ENCODE data around the gene EHMT1. TPM values are rescaled to one million over a fixed set of nuclear protein-coding genes. Genes with fewer than 3 reads are reported as not detected.

EHMT1 gene
- total and polyA plus RNA-seq, 2 experiments from 2014 or later, result 162 to 177 TPM

GRCh38 chr9:137759117-137759516 lies 140.3 kb downstream of the EHMT1 start (continued):
- TF ChIP-seq ZNF462 (CRISPR knock-in tag; IDR thresholded peaks at IDR 0.05) (no peak), REST (IDR thresholded peaks at IDR 0.05; ENCODE audit: unreplicated experiment) (no peak)

GRCh38 chr9:137759649-137760321 lies 141.0 kb downstream of the EHMT1 start:
- Mint-ChIP-seq H3K9me3 (no peaks in the 10 kb centered on the region), H3K4me3 (no peak overlapping the region), H3K4me1 (peaks cover 15% of the 10 kb centered on the region), H3K27ac (0 out of 2 replicates have a peak overlapping the region, but pooled peaks have one; percentile 39), H3K27me3 (ENCODE audit: insufficient read depth, low read depth, poor library complexity) (peaks cover 6% of the 10 kb centered on the region), H3K36me3 (ENCODE audit: low read depth) (peaks cover 83% of the 10 kb centered on the region)
- TF ChIP-seq ZNF114 (CRISPR knock-in tag; IDR thresholded peaks at IDR 0.05) (no peak), EZH2 (IDR thresholded peaks at IDR 0.05; ENCODE audit: low read depth, unreplicated experiment) (no peak), CTCF (conservative IDR thresholded peaks at IDR 0.05; ENCODE audit: low read depth in 2 of 2) (no peak), POLR2AphosphoS5 (IDR thresholded peaks at IDR 0.05; ENCODE audit: low read depth) (no peak), JUNB (IDR thresholded peaks at IDR 0.05; ENCODE audit: unreplicated experiment) (no peak), NANOG (IDR thresholded peaks at IDR 0.05; ENCODE audit: borderline replicate concordance) (no peak), CREB1 (CRISPR knock-in tag; IDR thresholded peaks at IDR 0.05; ENCODE audit: low read depth) (no peak)
- Histone ChIP-seq H3K4me3 (no peak overlapping the region), H3K36me3 (ENCODE audit: insufficient read depth) (peaks cover 30% of the 10 kb centered on the region), H3K27me3 (ENCODE audit: insufficient read depth) (no peaks in the 10 kb centered on the region), H3K27ac (ENCODE audit: low read depth) (no peak overlapping the region), H3K4me1 (ENCODE audit: insufficient read depth) (no peaks in the 10 kb centered on the region), H2AFZ (no peak overlapping the region), H3K79me2 (replicated peaks; ENCODE audit: insufficient read depth) (peaks cover 48% of the 10 kb centered on the region), H3F3A (replicated peaks; ENCODE audit: low read depth) (0 out of 2 replicates have a peak, but pooled peaks cover 3% of the 10 kb centered on the region), H4K20me1 (replicated peaks; ENCODE audit: insufficient read depth) (peaks cover 12% of the 10 kb centered on the region), H3K9me2 (ENCODE audit: insufficient read depth) (no peaks in the 10 kb centered on the region), H3K4me2 (no peak overlapping the region)
- ATAC-seq (peak; percentile 67), DNase-seq (ENCODE audit: low spot score) (peak; percentile 53)
